Testis (tissue), 2 donors: ENCODE results near the gene ESYT2.

Experiments used
- POLR2A ChIP-seq: fragments of 450-650 bp; IDR thresholded peaks from one replicate; pipeline ENCODE4 v1.6.1; 2017; ENCODE audit warnings: antibody characterized with exemption, mild to moderate bottlenecking, moderate library complexity
- TF ChIP-seq, protein P1 (sequence below), 3 experiments: fragments of 450-650 bp in 2 of 3; fragments of 200-600 bp in 1 of 3; sonication (generic) in 1 of 3; IDR thresholded peaks; one replicate each; pipeline ENCODE4 v1.5.1; 2016 to 2019; ENCODE audit warnings: antibody characterized with exemption in 3 of 3, mild to moderate bottlenecking in 2 of 3, moderate library complexity in 1 of 3

DNA sequence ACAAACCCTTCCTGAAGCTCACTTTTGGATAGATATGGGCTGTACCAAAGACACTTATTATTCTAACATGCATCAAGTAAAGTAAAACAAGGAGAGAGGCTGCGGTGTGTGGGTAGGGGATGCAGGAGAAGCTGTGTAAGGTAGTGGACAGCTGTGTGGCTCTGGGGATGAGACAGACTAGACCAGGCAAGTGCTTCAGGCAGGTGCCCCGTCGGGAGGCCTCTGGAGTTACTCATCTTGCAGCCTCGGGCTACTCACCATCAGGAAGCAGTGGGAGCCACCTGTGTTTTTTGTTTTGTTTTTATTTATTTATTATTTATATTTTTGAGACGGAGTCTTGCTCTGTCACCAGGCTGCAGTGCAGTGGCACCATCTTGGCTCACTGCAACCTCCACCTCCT is 75.4 kb downstream of the ESYT2 start:
- TF ChIP-seq, protein P1, sequence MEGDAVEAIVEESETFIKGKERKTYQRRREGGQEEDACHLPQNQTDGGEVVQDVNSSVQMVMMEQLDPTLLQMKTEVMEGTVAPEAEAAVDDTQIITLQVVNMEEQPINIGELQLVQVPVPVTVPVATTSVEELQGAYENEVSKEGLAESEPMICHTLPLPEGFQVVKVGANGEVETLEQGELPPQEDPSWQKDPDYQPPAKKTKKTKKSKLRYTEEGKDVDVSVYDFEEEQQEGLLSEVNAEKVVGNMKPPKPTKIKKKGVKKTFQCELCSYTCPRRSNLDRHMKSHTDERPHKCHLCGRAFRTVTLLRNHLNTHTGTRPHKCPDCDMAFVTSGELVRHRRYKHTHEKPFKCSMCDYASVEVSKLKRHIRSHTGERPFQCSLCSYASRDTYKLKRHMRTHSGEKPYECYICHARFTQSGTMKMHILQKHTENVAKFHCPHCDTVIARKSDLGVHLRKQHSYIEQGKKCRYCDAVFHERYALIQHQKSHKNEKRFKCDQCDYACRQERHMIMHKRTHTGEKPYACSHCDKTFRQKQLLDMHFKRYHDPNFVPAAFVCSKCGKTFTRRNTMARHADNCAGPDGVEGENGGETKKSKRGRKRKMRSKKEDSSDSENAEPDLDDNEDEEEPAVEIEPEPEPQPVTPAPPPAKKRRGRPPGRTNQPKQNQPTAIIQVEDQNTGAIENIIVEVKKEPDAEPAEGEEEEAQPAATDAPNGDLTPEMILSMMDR (IDR thresholded peaks at IDR 0.05): no peak
- TF ChIP-seq POLR2A: no peak
